Activated naive CD4-positive, alpha-beta T cell treated with anti-CD3 and anti-CD28 coated beads, Interleukin-2, amount 10 ng/mL, durations not matched to agents 7 days and 5 days (primary cell): Measurements from ENCODE around the gene TIE1.

Experiments used
- CTCF ChIA-PET: fragments of 350-600 bp; sonication (Branson Sonifier 250); formaldehyde crosslinking; loops from one replicate; lab custom pipeline; 2021; ENCODE audit warnings: antibody characterized with exemption; lab: Charles Lee
- DNase-seq: peaks from one replicate; pipeline ENCODE4 v3.0.0-alpha.2; 2020
- H3K27ac Mint-ChIP-seq: one replicate; pipeline ENCODE4 v1.8.0; 2021; ENCODE audit warnings: mild to moderate bottlenecking, moderate library complexity, mixed read lengths
- H3K27me3 Mint-ChIP-seq: one replicate; pipeline ENCODE4 v1.8.0; 2021; ENCODE audit warnings: mild to moderate bottlenecking, mixed read lengths
- H3K36me3 Mint-ChIP-seq: one replicate; pipeline ENCODE4 v1.8.0; 2021; ENCODE audit warnings: mixed read lengths
- H3K4me1 Mint-ChIP-seq: one replicate; pipeline ENCODE4 v1.8.0; 2021; ENCODE audit warnings: mixed read lengths
- H3K4me3 Mint-ChIP-seq: one replicate; pipeline ENCODE4 v1.8.0; 2021; ENCODE audit warnings: mild to moderate bottlenecking, moderate library complexity, mixed read lengths
- H3K9me3 Mint-ChIP-seq: one replicate; pipeline ENCODE4 v1.8.0; 2021; ENCODE audit warnings: mixed read lengths

The TIE1 gene

DNA sequence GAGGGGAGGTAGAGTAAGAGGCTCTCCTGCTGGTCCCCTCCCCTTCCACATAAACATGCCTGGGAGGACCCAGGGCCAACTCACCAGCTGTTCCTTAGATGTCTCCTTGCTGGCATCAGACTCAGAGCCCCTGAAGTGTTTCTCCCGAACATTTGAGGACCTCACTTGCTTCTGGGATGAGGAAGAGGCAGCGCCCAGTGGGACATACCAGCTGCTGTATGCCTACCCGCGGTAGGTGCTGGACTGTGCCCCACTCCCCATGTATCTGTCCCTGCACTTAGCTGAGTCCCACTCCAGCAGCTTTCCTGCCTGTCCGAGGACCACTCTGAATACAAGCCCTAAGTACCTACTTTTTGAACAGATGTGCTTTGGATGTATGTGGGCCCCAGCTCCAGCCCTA lies 37.2 kb downstream of the TIE1 start:
- no peak for DNase-seq
- Mint-ChIP-seq H3K4me1 (no peaks in the 10 kb centered on the region), H3K27ac (no peak overlapping the region), H3K9me3 (no peaks in the 10 kb centered on the region), H3K36me3 (no peaks in the 10 kb centered on the region), H3K4me3 (no peak overlapping the region), H3K27me3 (peaks cover 19% of the 10 kb centered on the region)
- CTCF ChIA-PET: no interaction called here

DNA sequence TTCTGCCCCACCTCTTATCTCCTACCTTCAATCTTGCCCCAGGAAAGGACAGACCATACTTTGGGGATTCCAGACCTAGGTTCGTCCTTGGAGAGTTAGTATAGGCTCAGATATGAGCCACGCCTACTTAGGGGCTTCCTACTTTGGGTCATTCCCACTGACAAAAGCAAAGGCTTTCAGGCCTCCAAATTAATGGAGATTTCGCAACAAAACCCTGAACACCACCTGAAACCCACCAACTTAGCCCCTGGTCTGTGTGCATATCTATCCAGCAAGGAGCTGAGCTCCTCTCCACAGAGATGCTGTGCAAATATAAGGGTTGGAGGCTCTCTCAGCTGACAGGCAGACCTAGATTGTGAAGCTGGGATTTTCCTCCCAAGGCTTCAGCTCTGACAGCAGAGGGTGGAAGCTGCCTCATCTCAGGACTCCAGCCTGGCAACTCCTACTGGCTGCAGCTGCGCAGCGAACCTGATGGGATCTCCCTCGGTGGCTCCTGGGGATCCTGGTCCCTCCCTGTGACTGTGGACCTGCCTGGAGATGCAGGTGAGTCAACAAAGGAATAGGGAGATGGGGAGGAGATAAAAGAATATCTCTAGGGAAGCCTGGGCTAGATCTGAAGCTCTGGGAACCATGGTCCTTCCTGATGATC lies 38.9 kb downstream of the TIE1 start:
- no peak overlapping the region for H3K27ac Mint-ChIP-seq
- no peaks in the 10 kb centered on the region for H3K4me1 Mint-ChIP-seq

DNA sequence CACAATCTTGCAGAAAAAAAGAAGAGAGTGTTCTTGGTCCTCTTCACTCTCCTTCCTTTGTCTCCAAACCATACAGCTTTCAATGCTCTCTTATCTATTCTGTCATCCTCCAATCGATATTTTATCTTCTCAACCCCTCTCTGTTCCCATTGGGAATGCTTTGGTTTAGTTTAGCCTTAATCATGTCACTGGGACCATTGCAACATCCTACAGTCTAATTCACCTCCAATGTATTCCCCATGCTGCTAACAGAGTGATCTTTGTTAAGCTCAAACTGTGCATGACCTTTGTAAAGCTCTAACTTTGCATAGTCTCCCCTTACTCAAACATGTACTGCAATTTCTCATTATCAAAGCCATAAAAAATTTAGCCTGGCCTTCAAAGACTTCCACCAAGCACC lies 39.8 kb downstream of the TIE1 start:
- Mint-ChIP-seq H3K9me3 (no peaks in the 10 kb centered on the region), H3K27ac (no peak overlapping the region), H3K4me3 (no peak overlapping the region), H3K27me3 (peaks cover 23% of the 10 kb centered on the region), H3K36me3 (no peaks in the 10 kb centered on the region), H3K4me1 (no peaks in the 10 kb centered on the region)
- CTCF ChIA-PET: no interaction called here
- DNase-seq: no peak

More for the DNA sequence above, 38.9 kb downstream of the TIE1 start:
- Mint-ChIP-seq H3K27me3 (peaks cover 19% of the 10 kb centered on the region), H3K4me3 (no peak overlapping the region), H3K36me3 (no peaks in the 10 kb centered on the region), H3K9me3 (no peaks in the 10 kb centered on the region)
- no peak for DNase-seq
- CTCF ChIA-PET: interaction anchor here (1.1 kb wide), 1 partner anchor 75 kb away, joined by 3 read pairs; no protein-coding TSS in a partner anchor

DNA sequence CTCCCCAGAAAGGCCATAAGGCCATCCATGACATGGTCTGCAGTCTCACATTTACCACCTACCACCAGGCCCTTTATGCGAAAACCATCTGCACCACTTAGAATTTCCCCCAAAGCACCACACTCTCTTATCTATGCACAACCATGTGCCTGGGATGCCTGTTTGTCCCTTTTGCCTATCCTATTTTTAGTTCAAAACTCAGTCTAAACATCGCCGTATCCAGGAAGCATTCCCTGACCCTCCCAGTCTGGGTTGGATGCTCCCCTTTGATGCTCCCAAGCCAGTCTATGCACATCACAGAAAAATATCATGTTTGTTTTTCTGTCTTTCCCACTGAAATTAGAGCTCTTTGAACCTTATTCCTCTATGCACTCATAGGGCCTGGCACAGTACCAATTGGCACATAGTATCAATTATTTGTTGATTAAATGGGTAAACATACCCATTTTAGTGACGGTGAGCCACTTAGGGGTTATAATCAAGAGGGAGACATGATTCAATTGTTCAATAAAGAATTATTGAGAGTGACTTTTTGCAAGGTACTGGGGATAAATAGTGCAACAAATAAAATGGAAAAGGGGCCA lies 43.6 kb downstream of the TIE1 start:
- H3K36me3 Mint-ChIP-seq: no peaks in the 10 kb centered on the region
- H3K27me3 Mint-ChIP-seq: peaks cover 24% of the 10 kb centered on the region
- DNase-seq: no peak
- H3K4me3 Mint-ChIP-seq: no peak overlapping the region
- no peak overlapping the region for H3K27ac Mint-ChIP-seq
- no peaks in the 10 kb centered on the region for H3K9me3 Mint-ChIP-seq
- H3K4me1 Mint-ChIP-seq: peaks cover 3% of the 10 kb centered on the region
- CTCF ChIA-PET: no interaction called here

DNA sequence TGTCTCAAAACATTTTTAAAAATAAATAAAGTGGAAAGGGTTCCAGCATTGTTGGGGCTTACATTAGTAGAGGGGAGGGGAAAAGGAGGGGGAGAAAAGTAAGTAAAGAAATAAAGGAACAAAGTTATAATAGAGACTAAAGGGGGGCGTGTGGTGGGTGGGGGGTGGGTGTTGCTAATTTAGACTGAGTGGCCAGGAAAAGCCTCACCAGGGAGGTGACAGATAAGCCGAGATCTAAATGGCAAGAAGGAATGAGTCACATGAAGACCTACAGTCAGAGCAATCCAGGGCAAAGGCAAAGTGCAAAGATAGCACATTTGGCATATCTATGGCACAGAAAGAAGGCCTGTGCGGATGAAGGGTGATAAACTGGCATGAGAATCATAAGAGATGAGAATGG lies 44.3 kb downstream of the TIE1 start:
- peaks cover 8% of the 10 kb centered on the region for H3K4me1 Mint-ChIP-seq

DNA sequence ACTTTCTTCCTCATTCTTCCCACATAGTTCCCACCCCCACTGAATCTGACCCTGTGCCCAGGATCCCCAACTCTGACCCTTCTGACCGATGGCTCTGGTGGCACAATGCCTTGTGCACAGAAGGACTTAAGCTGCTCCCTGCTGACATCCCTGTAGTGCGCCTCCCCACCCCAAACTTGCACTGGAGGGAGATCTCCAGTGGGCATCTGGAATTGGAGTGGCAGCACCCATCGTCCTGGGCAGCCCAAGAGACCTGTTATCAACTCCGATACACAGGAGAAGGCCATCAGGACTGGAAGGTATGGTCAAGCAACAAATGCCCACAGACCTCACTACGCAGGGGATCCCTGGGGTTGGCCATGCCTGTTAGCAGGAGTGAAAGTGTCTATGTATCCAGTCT lies 45.9 kb downstream of the TIE1 start:
- H3K27ac Mint-ChIP-seq: no peak overlapping the region

More for the DNA sequence above, 44.3 kb downstream of the TIE1 start:
- CTCF ChIA-PET: no interaction called here
- Mint-ChIP-seq H3K27me3 (peaks cover 19% of the 10 kb centered on the region), H3K4me3 (no peak overlapping the region), H3K36me3 (no peaks in the 10 kb centered on the region), H3K9me3 (no peaks in the 10 kb centered on the region), H3K27ac (no peak overlapping the region)
- DNase-seq: no peak

DNA sequence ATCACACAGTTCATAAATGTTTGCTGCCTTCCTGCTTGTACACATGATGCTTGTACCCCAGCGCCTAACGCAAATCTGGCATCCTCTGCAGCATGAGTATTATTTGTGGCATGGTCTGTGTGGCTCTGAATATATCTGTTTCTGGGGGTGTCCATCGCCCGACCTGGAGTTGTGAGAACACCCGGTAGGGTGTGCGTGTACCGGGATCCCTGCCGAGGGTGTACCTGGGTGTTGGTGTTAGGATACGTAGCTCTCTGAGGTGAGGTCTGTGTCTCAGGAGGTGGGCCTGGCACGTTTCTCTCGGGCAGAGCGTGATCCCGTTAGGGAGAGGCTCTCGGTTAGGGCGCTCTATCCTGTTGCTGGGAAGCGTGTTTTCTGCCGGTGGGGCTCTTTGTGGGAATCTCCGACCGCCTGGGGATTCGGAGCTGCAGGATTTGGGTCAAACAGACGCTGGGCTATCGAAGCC lies 47.6 kb downstream of the TIE1 start:
- Mint-ChIP-seq H3K9me3 (no peaks in the 10 kb centered on the region), H3K4me3 (peak overlapping the region; percentile 3), H3K27ac (no peak overlapping the region), H3K4me1 (peaks cover 15% of the 10 kb centered on the region), H3K36me3 (no peaks in the 10 kb centered on the region), H3K27me3 (peaks cover 15% of the 10 kb centered on the region)
- CTCF ChIA-PET: no interaction called here
- DNase-seq: no peak

More for the DNA sequence above, 45.9 kb downstream of the TIE1 start:
- CTCF ChIA-PET: no interaction called here
- peaks cover 8% of the 10 kb centered on the region for H3K4me1 Mint-ChIP-seq
- no peaks in the 10 kb centered on the region for H3K36me3 Mint-ChIP-seq
- no peak for DNase-seq
- no peak overlapping the region for H3K4me3 Mint-ChIP-seq
- no peaks in the 10 kb centered on the region for H3K9me3 Mint-ChIP-seq
- peaks cover 15% of the 10 kb centered on the region for H3K27me3 Mint-ChIP-seq

DNA sequence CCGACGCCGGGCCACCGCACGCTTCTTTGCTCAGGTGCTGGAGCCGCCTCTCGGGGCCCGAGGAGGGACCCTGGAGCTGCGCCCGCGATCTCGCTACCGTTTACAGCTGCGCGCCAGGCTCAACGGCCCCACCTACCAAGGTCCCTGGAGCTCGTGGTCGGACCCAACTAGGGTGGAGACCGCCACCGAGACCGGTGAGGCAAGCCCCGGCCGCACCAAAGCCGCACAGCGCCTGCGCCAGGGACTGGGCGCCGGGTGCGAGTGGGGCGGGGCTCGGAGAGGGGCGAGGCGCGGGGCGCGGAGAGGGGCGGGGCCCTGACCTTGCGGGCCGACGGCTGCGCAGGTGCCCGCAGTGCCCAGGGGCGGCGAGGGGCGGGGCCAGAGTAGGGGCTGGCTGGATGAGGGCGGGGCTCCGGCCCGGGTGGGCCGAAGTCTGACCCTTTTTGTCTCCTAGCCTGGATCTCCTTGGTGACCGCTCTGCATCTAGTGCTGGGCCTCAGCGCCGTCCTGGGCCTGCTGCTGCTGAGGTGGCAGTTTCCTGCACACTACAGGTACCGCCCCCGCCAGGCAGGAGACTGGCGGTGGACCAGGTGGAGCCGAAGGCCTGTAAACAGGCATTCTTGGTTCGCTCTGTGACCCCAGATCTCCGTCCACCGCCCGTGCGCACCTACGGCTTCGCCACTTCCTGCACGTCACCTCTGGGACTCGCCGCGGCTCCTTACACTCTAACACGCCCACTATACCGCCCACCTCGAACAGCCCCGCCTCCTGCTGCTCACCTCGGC lies 48.2 kb downstream of the TIE1 start:
- H3K4me3 Mint-ChIP-seq: peak overlapping the region; percentile 65
- peak overlapping the region; percentile 82 for H3K27ac Mint-ChIP-seq
- no peaks in the 10 kb centered on the region for H3K9me3 Mint-ChIP-seq
- CTCF ChIA-PET: no interaction called here
- peaks cover 15% of the 10 kb centered on the region for H3K27me3 Mint-ChIP-seq
- peaks cover 15% of the 10 kb centered on the region for H3K4me1 Mint-ChIP-seq
- peak; percentile 75 for DNase-seq
- H3K36me3 Mint-ChIP-seq: no peaks in the 10 kb centered on the region

DNA sequence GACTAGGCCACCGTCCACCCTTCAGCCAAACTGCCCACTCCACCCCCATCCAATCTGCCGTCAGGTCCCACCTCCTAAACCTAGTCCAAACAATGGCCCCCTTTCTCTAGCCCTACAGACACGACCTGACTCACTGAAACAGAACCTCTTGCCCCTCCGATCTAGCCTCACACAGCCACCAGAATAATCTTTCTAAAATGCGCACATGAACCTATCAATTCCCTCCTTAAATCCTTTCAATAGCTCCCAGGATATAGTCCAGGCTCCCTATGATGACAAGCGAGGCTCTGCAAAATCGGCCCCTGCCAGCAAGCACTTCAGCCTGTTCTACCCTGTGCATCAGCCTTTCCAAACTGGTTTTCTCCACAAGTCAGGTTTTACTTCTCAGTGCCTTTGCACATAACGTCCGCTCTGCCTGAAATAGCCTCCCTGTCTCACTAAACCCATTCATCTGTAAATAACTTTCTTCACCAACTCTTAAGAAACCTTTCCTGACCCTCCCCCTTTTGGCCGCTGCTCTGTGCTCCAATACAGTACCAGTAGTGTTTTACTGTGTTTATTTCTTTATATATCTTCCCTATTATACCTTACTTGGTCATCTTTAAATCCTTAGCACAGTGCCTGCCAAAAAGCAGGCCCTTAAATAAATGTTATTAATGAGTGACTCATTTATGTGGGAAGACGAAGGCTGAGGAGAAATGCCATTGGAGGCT lies 49.0 kb downstream of the TIE1 start:
- Mint-ChIP-seq H3K27me3 (peaks cover 15% of the 10 kb centered on the region), H3K36me3 (peaks cover 2% of the 10 kb centered on the region), H3K4me3 (peak overlapping the region; percentile 65), H3K27ac (peak overlapping the region; percentile 82), H3K4me1 (peaks cover 15% of the 10 kb centered on the region), H3K9me3 (no peaks in the 10 kb centered on the region)
- DNase-seq: no peak
- CTCF ChIA-PET: no interaction called here

DNA sequence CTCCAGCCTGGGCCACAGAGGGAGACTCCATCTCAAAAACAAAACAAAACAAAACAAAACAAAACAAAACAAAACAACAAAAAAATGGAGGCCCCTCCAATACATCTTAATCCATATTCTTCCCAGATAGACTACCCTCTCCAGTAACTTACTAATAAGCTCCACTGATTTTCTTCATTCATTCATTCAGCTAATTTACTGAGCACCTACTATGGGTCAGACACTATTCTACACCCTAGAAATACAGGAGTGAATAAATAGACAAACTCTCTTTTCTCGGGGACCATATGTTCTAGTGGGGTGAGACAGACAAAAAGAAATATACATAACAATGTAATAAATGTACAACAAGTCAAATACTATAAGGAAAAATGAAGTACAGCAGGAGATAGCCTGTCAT lies 50.2 kb downstream of the TIE1 start:
- Mint-ChIP-seq H3K4me3 (no peak overlapping the region), H3K9me3 (no peaks in the 10 kb centered on the region), H3K4me1 (peaks cover 15% of the 10 kb centered on the region), H3K36me3 (peaks cover 2% of the 10 kb centered on the region), H3K27ac (no peak overlapping the region), H3K27me3 (peaks cover 11% of the 10 kb centered on the region)
- CTCF ChIA-PET: no interaction called here
- DNase-seq: no peak

DNA sequence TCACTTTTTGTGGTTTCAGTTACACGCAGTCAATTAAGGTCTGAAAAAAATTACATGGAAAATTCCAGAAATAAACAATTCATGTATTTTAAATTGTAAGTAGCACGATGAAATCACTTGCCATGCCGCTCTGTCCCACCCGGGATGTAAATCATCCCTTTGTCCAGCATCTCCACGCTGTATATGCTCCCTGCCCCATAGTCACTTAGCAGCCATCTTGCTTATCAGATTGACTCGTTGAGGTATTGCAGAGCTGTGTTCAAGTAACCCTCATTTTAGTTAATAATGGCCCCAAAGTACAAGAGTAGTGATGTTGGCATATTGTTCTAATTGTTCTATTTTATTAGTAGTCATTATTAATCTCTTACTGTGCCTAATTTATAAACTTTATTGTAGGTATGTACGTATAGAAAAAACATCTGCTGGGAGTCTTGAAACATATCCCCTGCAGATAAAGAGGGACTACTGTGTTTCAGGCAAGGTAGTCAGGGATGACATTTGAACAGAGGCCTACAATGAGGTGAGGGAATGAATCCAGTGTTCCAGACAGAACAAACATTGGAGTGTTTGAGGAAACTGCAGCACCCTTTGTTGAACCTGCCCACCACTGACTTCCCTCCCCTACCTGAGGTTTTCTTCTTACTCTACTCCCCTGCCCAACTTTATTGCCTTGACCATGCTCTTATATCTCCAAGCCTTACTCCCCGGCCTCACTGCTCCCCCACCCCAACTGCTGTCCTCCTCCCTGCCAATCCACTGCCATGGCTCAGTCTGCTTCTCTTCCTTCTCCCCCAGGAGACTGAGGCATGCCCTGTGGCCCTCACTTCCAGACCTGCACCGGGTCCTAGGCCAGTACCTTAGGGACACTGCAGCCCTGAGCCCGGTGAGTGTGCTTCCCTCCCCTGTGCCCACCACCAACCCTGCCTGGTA lies 50.9 kb downstream of the TIE1 start:
- no peak for DNase-seq
- Mint-ChIP-seq H3K9me3 (no peaks in the 10 kb centered on the region), H3K27ac (no peak overlapping the region), H3K4me3 (no peak overlapping the region), H3K36me3 (peaks cover 2% of the 10 kb centered on the region), H3K4me1 (peaks cover 15% of the 10 kb centered on the region), H3K27me3 (peaks cover 5% of the 10 kb centered on the region)
- CTCF ChIA-PET: no interaction called here

DNA sequence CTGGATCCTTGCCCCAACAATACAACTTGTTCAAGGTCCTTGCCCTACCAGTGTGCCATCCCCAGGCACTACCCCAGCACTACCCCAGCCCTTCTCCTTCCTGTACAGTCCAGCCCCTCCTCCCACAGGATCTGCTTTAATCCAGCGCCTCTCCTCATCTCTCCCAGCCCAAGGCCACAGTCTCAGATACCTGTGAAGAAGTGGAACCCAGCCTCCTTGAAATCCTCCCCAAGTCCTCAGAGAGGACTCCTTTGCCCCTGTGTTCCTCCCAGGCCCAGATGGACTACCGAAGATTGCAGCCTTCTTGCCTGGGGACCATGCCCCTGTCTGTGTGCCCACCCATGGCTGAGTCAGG lies 51.5 kb downstream of the TIE1 start:
- Mint-ChIP-seq H3K4me3 (no peak overlapping the region), H3K27me3 (no peaks in the 10 kb centered on the region), H3K27ac (no peak overlapping the region), H3K9me3 (no peaks in the 10 kb centered on the region), H3K36me3 (peaks cover 6% of the 10 kb centered on the region), H3K4me1 (peaks cover 15% of the 10 kb centered on the region)
- no peak for DNase-seq
- CTCF ChIA-PET: no interaction called here

DNA sequence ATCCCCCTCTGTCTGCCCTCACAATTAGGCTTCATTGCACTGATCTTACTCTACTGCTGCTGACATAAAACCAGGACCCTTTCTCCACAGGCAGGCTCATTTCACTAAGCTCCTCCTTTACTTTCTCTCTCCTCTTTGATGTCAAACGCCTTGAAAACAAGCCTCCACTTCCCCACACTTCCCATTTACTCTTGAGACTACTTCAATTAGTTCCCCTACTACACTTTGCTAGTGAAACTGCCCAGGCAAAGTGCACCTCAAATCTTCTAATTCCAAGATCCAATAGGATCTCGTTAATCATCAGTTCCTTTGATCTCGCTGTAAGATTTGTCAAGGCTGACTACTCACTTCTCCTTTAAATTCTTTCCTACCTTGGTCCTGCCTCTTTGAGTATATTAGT lies 52.1 kb downstream of the TIE1 start:
- no peaks in the 10 kb centered on the region for H3K9me3 Mint-ChIP-seq
- H3K36me3 Mint-ChIP-seq: peaks cover 6% of the 10 kb centered on the region
- no peak for DNase-seq
- H3K4me3 Mint-ChIP-seq: no peak overlapping the region
- CTCF ChIA-PET: no interaction called here
- no peak overlapping the region for H3K27ac Mint-ChIP-seq
- no peaks in the 10 kb centered on the region for H3K27me3 Mint-ChIP-seq
- H3K4me1 Mint-ChIP-seq: peaks cover 18% of the 10 kb centered on the region
